ENCODE data around the gene KPNA6.
A peak's percentile ranks its signal among the peaks of the same experiment; 100 is the strongest.

The KPNA6 gene

DNA sequence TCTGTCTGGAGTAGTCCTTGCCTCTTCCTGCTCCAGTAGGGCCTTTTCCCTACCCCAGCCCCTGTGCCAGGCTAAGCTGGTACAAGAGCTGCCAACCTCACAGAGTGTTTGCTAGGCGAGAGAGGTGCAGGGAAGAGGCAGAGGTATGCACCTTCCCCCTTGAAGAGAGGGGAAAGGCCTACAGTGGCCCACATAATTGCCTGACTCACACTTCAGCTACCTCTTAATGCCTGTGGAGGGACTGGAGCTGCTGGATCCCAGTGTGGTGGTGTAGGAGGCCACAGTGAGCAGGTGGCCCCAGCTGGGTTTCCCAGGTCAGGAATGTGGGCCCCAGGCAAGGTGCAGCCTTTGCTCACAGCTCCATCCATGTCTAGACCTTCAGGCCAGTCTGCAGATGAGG is 89.2 kb downstream of the KPNA6 start:
- peaks cover 24% of the 10 kb centered on the region for H3K4me1 ChIP-seq (ENCODE audit: control insufficient read depth, low read depth, low read length)
- no peaks in the 10 kb centered on the region for H3K27me3 ChIP-seq (ENCODE audit: control insufficient read depth, insufficient read depth, low read length)
- H3K9ac ChIP-seq (ENCODE audit: low read length), result no peak overlapping the region
- H3K9me3 ChIP-seq (ENCODE audit: control insufficient read depth, low read depth, low read length), result no peaks in the 10 kb centered on the region
- H3K36me3 ChIP-seq (ENCODE audit: control insufficient read depth, low read depth, low read length), result peaks cover 61% of the 10 kb centered on the region
- H3K4me3 ChIP-seq (ENCODE audit: low read length), result no peak overlapping the region
- H3K27ac ChIP-seq (ENCODE audit: low read length), result no peak overlapping the region

DNA sequence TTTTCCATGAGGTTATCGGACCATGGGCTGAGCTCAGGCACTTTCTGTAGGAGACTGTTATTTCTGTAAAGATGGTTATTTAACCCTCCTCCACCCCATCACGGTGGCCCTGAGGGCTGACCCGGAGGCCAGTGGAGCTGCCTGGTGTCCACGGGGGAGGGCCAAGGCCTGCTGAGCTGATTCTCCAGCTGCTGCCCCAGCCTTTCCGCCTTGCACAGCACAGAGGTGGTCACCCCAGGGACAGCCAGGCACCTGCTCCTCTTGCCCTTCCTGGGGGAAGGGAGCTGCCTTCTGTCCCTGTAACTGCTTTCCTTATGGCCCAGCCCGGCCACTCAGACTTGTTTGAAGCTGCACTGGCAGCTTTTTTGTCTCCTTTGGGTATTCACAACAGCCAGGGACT is 90.0 kb downstream of the KPNA6 start:
- no peaks in the 10 kb centered on the region for H3K9me3 ChIP-seq (ENCODE audit: control insufficient read depth, low read depth, low read length)
- H3K27ac ChIP-seq (ENCODE audit: low read length), result no peak overlapping the region
- H3K4me1 ChIP-seq (ENCODE audit: control insufficient read depth, low read depth, low read length), result peaks cover 25% of the 10 kb centered on the region
- no peak overlapping the region for H3K4me3 ChIP-seq (ENCODE audit: low read length)
- peaks cover 54% of the 10 kb centered on the region for H3K36me3 ChIP-seq (ENCODE audit: control insufficient read depth, low read depth, low read length)
- H3K9ac ChIP-seq (ENCODE audit: low read length), result no peak overlapping the region
- no peaks in the 10 kb centered on the region for H3K27me3 ChIP-seq (ENCODE audit: control insufficient read depth, insufficient read depth, low read length)

DNA sequence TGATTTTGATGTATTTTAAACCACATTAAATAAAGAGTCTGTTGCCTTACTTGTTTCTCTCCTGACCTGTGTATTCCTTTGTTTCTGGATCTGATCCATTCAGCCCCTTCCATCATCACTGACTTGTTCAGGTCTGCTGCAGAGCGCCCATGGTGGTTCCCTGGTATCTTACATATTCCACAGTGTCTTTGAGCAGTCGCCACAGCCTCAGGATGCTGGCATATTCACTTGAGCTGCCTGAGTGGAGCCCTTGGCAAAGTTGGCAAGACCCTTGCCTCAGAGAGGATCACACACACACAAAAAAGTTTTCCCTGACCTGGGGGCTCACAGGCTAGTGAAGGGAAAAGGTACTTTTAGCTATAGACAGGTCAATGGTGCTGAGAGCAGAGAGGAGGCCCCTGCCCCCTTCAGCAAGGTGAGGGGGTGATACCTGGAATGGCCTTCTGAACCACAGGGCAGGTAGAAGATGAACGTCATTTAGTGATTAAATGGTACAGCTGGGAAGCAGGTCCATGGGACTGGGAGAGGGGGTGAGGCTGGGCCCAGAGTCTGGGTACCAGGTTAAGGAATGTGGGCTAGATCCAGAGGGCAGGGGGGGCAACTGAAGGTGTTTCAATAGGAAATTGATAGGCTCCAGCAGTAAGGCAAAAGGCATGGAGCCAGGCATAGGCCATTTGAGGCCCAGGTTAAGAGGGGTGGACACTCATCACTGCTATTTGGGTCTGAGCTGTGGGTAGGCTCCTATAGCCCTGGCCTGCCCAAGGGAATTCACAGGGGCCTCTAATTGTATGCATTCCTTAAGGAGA is 90.6 kb downstream of the KPNA6 start:
- peaks cover 48% of the 10 kb centered on the region for H3K36me3 ChIP-seq (ENCODE audit: control insufficient read depth, low read depth, low read length)
- peaks cover 25% of the 10 kb centered on the region for H3K4me1 ChIP-seq (ENCODE audit: control insufficient read depth, low read depth, low read length)
- H3K9ac ChIP-seq (ENCODE audit: low read length), result no peak overlapping the region
- H3K9me3 ChIP-seq (ENCODE audit: control insufficient read depth, low read depth, low read length), result no peaks in the 10 kb centered on the region
- no peaks in the 10 kb centered on the region for H3K27me3 ChIP-seq (ENCODE audit: control insufficient read depth, insufficient read depth, low read length)
- no peak overlapping the region for H3K27ac ChIP-seq (ENCODE audit: low read length)
- no peak overlapping the region for H3K4me3 ChIP-seq (ENCODE audit: low read length)

DNA sequence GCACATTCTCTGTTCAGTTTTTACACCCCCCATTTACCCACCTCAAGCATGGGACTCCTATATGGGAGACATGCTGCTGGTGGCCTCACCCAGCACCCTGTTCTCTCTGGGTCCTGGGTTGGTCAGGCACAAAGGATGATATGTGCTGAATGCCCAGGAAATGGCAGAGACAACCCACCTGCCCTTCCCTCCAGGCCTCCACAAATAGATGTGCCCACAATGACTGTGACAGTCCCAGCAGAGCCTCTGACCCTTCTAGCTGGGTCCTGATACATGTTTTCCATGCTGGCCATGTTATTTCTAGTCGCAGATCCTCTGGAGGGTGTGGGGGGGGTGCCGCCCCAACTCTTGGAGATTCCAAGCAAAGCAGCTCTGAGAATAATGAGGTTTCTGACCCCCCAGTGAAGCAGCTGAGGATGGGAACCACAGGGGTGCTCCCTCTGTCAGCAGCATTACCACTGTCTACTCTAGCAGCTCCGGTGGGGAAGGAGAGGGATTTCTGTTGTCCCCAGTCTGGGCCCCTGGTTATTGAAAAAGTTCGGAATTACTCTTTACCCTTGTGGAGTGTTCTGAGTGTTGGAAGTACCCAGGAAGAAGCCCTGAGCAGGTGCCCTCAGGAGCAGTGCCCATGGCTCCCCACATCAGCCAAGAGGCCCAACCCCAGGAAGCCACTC is 91.3 kb downstream of the KPNA6 start:
- Histone ChIP-seq H3K4me3 (ENCODE audit: low read length) (peak overlapping the region; percentile 74), H3K27me3 (ENCODE audit: control insufficient read depth, insufficient read depth, low read length) (peaks cover 4% of the 10 kb centered on the region), H3K9me3 (ENCODE audit: control insufficient read depth, low read depth, low read length) (no peaks in the 10 kb centered on the region), H3K36me3 (ENCODE audit: control insufficient read depth, low read depth, low read length) (peaks cover 40% of the 10 kb centered on the region), H3K4me1 (ENCODE audit: control insufficient read depth, low read depth, low read length) (peaks cover 25% of the 10 kb centered on the region), H3K9ac (ENCODE audit: low read length) (no peak overlapping the region), H3K27ac (ENCODE audit: low read length) (no peak overlapping the region)

DNA sequence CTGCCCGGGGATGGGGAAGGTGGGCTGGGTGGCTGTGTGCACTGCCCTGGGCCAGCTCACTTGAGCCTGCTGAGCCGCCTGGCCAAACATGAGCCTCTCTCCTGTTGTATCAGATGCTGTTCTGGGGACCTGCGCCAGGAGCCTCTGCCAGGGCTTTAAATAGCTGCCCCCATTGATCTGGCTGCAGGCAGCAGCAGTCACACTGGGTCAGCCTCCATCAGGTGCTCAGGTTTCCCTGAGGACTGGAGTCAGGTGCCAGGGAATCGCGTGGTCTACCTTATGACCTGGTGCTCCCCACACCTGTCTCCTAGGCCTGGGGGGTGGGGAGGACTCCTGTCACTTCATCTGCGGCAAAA is 91.8 kb downstream of the KPNA6 start:
- Histone ChIP-seq H3K27ac (ENCODE audit: low read length) (no peak overlapping the region), H3K4me1 (ENCODE audit: control insufficient read depth, low read depth, low read length) (peaks cover 27% of the 10 kb centered on the region), H3K9ac (ENCODE audit: low read length) (no peak overlapping the region), H3K27me3 (ENCODE audit: control insufficient read depth, insufficient read depth, low read length) (peaks cover 10% of the 10 kb centered on the region), H3K36me3 (ENCODE audit: control insufficient read depth, low read depth, low read length) (peaks cover 35% of the 10 kb centered on the region), H3K9me3 (ENCODE audit: control insufficient read depth, low read depth, low read length) (no peaks in the 10 kb centered on the region), H3K4me3 (ENCODE audit: low read length) (peak overlapping the region; percentile 74)

DNA sequence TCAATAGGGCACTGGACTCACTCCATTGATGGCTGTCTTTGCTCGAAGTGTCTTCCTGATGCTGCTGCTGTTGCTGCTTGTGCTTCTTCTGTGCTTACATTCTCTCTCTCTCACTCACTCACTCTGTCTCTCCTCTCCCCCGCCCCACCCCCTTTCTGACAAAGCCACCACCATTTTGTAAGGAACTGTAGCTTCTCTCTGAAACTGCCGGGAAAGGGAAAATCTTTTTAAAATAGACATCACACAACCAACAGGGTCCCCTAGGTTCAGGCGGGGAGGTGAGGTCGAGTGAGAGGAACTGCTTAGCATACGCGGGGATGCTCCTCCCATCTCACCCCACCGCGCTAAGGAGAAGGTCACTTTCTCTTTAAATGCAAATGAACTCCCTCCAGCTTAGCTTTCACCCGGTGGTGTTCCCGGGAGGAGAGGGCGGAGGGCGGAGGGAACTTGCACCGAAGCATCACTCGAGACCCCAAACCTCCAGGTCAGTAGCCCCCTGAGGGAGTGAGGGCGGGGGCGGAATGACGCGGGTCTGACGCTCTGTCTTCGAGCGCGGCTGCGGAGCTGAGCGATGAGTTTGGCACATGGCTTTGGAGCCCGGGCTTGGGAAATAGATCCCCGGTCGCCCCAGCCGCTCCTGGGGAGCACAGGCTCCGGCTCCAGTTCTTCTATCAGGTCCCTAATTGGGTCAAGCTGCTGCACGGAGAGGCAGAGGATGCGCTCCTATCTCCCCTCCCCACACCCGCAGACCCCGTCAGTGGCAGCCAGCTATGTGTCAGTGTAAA is 92.6 kb downstream of the KPNA6 start, which contains the start of gene CCDC28B:
Gene CCDC28B (plus strand): TSS at position 370 of the 785 bp plus-strand sequence. CDS start 1,341 bp downstream, outside the sequence.
- Histone ChIP-seq H3K27ac (ENCODE audit: low read length) (peak within 1 kb of the TSS; percentile 63), H3K9me3 (ENCODE audit: control insufficient read depth, low read depth, low read length) (no peaks in the 10 kb centered on the region), H3K4me3 (ENCODE audit: low read length) (peak within 1 kb of the TSS; percentile 74), H3K36me3 (ENCODE audit: control insufficient read depth, low read depth, low read length) (peaks cover 28% of the 10 kb centered on the region), H3K4me1 (ENCODE audit: control insufficient read depth, low read depth, low read length) (peaks cover 30% of the 10 kb centered on the region), H3K27me3 (ENCODE audit: control insufficient read depth, insufficient read depth, low read length) (peaks cover 12% of the 10 kb centered on the region), H3K9ac (ENCODE audit: low read length) (peak within 1 kb of the TSS; percentile 58)

DNA sequence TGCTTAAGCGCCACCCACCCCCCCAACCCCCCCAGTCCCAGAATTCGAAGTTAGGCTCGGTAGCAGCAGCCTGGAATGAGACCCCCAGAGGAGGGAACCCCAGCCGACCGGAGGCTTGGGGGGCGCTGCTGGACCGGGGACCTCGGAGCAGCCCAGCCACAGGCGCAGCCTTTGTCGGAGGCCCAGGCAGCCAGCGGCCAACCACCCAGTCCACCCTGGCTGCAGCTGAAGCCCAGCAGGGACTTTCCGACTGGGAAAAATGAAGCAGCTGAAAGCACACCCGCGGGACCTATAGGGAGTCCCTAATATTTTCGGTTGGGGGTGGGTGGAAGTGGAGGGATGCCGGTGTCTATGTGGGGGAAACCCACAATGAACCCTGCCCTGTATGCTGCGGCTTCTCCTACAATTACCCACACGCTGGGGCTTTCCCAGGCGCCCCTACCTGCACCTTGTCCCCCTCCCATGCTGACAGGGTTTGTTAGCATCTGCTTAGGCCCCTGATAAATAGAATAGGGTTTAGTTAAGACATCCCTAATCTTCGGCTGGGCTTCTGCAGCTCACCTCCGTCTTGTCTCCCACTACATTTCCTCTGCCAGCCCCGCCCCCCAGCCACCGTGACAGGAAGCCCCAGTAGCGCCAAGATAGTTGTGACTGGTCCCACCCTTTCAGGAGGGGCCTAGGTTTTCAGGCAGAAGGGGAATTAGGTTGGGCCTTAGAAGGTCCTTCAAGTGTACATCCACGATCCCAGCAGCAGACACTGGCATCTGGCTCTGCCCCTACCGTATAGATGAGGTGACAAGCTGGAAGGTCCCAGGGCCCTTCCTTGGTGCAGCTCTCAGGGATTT is 93.4 kb downstream of the KPNA6 start:
- H3K9ac ChIP-seq (ENCODE audit: low read length), result peak overlapping the region; percentile 58

DNA sequence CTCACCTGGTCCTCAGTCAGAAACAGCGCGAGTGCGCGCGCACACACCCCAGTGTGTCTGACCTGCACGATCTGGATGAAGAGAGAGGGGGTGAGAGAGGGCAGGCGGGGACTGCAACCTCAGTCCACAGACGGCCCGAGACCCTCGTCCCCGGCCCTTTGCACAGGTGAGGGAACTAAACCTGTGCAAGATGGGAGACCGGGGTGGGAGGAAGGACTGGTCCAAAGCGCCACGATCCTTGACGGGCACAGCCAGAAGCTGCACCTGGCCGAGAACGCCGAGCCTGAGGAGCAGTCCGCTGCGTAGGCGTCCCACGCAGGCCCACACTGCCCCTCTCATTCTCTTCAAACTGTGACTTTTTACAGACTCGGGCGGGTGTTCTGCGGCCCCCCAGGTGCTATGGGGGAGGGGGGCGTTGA is 97.1 kb downstream of the KPNA6 start:
- H3K9ac ChIP-seq (ENCODE audit: low read length), result peak overlapping the region; percentile 86

More for the DNA sequence above, 93.4 kb downstream of the KPNA6 start:
- peak overlapping the region; percentile 74 for H3K4me3 ChIP-seq (ENCODE audit: low read length)
- H3K27me3 ChIP-seq (ENCODE audit: control insufficient read depth, insufficient read depth, low read length), result peaks cover 13% of the 10 kb centered on the region
- H3K27ac ChIP-seq (ENCODE audit: low read length), result no peak overlapping the region
- peaks cover 22% of the 10 kb centered on the region for H3K36me3 ChIP-seq (ENCODE audit: control insufficient read depth, low read depth, low read length)
- peaks cover 30% of the 10 kb centered on the region for H3K4me1 ChIP-seq (ENCODE audit: control insufficient read depth, low read depth, low read length)
- no peaks in the 10 kb centered on the region for H3K9me3 ChIP-seq (ENCODE audit: control insufficient read depth, low read depth, low read length)

DNA sequence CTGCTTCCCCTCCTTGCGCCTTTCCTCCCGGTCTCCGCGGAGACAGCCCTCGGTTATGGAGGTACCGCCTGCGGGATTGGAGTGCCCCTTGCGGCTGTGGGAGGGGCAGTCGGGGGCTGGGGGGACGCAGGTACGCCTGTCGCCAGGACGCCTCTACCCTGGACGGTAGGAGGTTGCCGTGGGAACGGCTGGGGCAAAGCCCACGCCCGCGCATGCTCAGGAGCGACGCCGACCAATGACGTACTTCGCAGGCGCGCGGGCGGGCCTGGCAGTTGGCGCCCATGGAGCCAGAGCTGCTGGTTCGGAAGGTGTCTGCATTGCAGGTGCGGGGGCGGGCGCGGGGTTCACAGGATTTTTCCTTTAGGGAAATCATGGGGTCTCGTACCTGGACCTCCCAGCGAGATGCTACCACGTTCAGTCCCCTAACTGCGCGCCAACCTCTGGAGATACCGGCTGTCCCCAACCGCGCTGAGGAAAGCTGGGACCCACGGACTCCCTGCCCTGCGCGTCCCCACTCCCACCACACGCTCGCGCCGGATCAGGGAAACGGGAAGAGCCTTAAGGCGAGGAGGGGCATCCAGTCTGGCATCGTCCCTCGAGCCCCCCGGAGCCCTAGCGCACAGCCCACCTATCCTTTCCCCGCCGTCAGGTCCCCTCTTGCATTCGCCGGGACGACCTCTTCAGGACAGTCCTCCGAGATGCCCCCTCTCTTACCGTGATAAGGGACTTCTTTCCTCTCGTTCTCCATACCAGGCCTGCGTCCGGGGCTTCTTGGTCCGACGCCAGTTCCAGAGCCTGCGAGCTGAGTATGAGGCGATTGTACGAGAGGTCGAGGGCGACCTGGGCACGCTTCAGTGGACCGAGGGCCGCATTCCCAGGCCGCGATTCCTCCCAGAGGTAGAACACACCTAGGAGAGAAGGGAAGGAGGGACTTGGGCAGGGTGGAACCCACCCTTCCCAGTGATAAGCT is 97.8 kb downstream of the KPNA6 start, which contains the start of gene IQCC:
Gene IQCC (plus strand): TSS at position 271 of the 970 bp plus-strand sequence. CDS start 11 bp downstream, at position 282.
- no peaks in the 10 kb centered on the region for H3K36me3 ChIP-seq (ENCODE audit: control insufficient read depth, low read depth, low read length)
- no peak within 1 kb of the TSS for H3K27ac ChIP-seq (ENCODE audit: low read length)
- peak within 1 kb of the TSS; percentile 73 for H3K4me3 ChIP-seq (ENCODE audit: low read length)
- H3K9me3 ChIP-seq (ENCODE audit: control insufficient read depth, low read depth, low read length), result no peaks in the 10 kb centered on the region
- H3K9ac ChIP-seq (ENCODE audit: low read length), result peak within 1 kb of the TSS; percentile 86
- H3K4me1 ChIP-seq (ENCODE audit: control insufficient read depth, low read depth, low read length), result peaks cover 15% of the 10 kb centered on the region
- peaks cover 17% of the 10 kb centered on the region for H3K27me3 ChIP-seq (ENCODE audit: control insufficient read depth, insufficient read depth, low read length)

More for the DNA sequence above, 97.1 kb downstream of the KPNA6 start:
- Histone ChIP-seq H3K9me3 (ENCODE audit: control insufficient read depth, low read depth, low read length) (no peaks in the 10 kb centered on the region), H3K4me1 (ENCODE audit: control insufficient read depth, low read depth, low read length) (peaks cover 18% of the 10 kb centered on the region), H3K36me3 (ENCODE audit: control insufficient read depth, low read depth, low read length) (no peaks in the 10 kb centered on the region), H3K4me3 (ENCODE audit: low read length) (peak overlapping the region; percentile 73), H3K27ac (ENCODE audit: low read length) (no peak overlapping the region), H3K27me3 (ENCODE audit: control insufficient read depth, insufficient read depth, low read length) (peaks cover 17% of the 10 kb centered on the region)

DNA sequence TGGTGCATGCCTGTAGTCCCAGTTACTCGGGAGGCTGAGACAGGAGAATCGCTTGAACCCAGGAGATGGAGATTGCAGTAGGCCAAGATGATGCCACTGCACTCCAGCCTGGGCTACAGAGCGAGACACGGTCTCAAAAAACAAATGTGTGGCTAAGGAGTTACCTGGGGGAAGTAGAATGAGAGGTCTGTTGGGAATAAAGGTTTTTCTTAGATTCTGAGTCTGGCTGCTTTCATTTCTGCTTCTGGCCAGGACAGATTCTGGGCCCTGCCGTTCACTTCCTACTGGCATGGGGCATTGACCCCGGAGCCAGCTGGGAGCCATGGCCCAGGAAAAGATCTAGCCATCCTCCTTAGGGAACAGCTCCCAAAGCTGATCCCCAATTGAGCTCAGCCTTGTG is 100.6 kb downstream of the KPNA6 start:
- H3K27me3 ChIP-seq (ENCODE audit: control insufficient read depth, insufficient read depth, low read length), result peaks cover 17% of the 10 kb centered on the region
- H3K4me1 ChIP-seq (ENCODE audit: control insufficient read depth, low read depth, low read length), result peaks cover 5% of the 10 kb centered on the region
- no peak overlapping the region for H3K27ac ChIP-seq (ENCODE audit: low read length)
- H3K36me3 ChIP-seq (ENCODE audit: control insufficient read depth, low read depth, low read length), result no peaks in the 10 kb centered on the region
- H3K9me3 ChIP-seq (ENCODE audit: control insufficient read depth, low read depth, low read length), result no peaks in the 10 kb centered on the region
- H3K9ac ChIP-seq (ENCODE audit: low read length), result no peak overlapping the region
- no peak overlapping the region for H3K4me3 ChIP-seq (ENCODE audit: low read length)
